AG09319 (cell line): ENCODE measurements around the gene CDH13.

ENCODE experiments used
- DNase-seq: peaks from one replicate; pipeline ENCODE4 v3.0.0-alpha.2; 2010; ENCODE audit warnings: low read depth; ENCODE audit errors: extremely low read depth
- CTCF ChIP-seq: IDR thresholded peaks from 2 replicates; pipeline ENCODE4 v1.5.1; 2011; ENCODE audit warnings: low read depth, mild to moderate bottlenecking, inconsistent platforms, low read length, moderate library complexity

Gene CDH13

GRCh38 chr16:82736224-82736623 lies 109.5 kb downstream of the CDH13 start:
- no peak for TF ChIP-seq CTCF
- DNase-seq, result no peak

GRCh38 chr16:82738699-82739098 lies 111.9 kb downstream of the CDH13 start:
- no peak for DNase-seq
- peak; percentile 6; the same call in 1 of the 2 replicates for TF ChIP-seq CTCF

GRCh38 chr16:82741073-82741615 lies 114.4 kb downstream of the CDH13 start:
- DNase-seq, result no peak
- TF ChIP-seq CTCF, result no peak

- DNase-seq, result no peak
- no peak for TF ChIP-seq CTCF
Measured at GRCh38 chr16:82744958-82745357, 118.2 kb downstream of the CDH13 start.

DNA sequence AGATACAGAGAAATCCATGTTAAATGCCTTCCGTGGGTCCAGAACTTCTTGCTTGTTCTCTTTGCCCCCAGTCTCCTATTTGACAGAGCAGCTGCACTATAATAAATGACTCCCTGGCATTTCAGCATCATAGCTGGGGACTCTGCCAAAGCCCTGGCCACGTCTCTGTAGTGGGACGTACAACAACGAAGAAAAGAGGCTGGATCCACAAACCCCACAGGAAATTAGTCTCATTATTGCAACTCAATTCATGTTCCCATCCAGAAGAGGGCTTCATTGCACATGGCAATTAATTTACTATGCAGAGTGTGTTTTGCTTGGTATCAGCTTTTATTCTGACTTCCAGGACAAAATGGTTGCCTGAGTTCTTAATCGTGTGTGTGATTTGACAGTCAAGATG lies 121.3 kb downstream of the CDH13 start:
- TF ChIP-seq CTCF, result peak; percentile 35
- peak; percentile 20 for DNase-seq

DNA sequence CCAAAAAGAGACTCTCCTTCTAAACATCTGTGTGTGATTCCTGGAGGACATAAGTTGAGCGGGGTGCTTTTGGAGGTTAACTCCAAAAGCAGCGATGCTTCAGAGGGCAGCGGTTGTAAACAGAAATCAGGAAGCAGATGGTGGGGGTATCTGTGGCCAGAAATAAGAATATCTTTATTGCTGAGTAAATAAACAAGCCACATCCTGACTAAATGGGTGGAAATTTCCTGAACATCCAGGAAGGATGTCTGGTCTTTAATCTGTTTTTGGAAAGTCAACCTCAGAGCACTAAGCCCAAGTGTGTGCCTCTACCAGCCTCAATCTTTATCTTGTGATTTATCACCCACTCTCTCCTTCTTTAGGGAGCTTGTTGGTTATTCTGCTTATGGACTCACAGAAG lies 123.3 kb downstream of the CDH13 start:
- no peak for DNase-seq

GRCh38 chr16:82751020-82751419 lies 124.3 kb downstream of the CDH13 start:
- DNase-seq, result no peak
- TF ChIP-seq CTCF, result no peak

More for the DNA sequence above, 123.3 kb downstream of the CDH13 start:
- no peak for TF ChIP-seq CTCF
